AG08396 (cell line): Measurements from ENCODE around the gene CADPS2.

Experiments used
- DNase-seq: peaks from one replicate; pipeline ENCODE4 v3.0.0; 2012; ENCODE audit warnings: low spot score, mixed read lengths

CADPS2 gene

DNA sequence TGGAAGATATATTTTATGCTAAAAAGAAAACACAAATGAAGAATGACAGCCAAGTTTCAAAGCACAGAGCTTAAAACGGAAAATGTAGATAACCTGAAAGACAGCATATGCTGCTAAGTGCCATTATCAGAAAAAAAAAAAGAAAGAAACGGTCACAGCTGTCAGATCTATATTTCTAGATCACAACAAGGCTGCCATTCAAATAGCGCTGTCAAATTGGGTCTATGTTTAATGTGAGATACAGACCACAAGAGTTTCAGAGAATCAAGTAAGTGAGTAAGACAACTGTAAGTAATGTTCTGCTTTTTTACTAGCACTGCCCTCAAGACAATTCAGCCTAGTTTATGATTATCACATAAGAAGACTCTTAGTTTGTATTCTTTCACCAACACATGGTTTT is 117.4 kb downstream of the CADPS2 start:
- DNase-seq: no peak

DNA sequence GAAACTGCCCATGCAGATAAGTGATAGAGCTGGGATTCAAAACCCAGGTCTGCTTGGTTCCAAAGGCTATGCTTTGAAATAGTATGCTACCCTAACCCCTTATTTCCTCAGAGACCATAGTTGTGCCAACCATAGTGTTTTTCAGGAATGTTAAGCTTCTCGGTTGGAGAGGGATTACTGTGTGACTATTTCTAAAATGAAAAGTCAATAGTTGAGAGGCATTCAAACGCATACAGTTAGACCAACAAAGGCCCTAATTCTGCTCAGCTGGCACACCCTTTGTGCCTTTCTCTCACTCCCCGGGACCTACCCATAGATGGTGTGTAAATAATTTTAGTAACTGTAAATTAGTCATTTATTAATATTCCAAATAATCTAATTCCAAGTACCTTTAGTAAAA is 118.9 kb downstream of the CADPS2 start:
- DNase-seq: no peak

- no peak for DNase-seq
Measured at GRCh38 chr7:122766593-122766992, 119.7 kb downstream of the CADPS2 start.

DNA sequence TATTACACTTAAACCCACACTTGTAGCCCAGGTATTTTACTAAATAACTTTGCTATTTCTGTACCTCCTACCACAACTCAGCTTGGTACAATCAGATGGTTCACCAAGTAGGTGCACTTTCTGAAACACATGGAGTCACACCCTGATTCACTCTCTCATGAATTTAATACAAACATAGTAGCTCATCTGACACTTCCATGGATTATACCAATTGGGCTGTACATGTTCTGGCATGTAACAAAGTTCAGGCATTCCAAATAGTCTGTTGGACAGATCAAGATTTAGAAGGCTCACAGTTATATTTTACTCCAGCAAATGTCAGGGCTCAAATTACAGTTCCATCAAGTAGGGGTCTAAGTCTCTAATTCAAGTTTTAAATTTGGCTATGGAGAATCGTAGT is 121.4 kb downstream of the CADPS2 start:
- no peak for DNase-seq

DNA sequence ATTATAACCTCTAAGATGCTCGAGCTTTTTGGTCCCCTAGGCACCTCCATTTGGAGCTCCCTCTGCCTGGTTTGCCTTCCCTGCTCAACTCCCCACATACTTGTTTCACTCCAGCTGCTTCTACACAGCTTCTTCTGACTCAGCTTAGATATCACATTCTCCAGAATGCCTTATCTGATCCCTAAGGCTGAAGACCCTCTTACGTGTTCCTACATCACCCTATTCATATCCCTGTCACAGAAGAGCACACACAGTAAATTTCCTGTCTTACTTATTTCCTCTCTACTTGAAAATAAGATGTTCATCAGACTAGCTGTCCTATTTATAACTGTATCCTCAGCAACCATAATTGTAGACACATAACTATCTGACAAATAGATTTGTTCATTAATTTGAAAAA is 122.2 kb downstream of the CADPS2 start:
- no peak for DNase-seq

- no peak for DNase-seq
Measured at GRCh38 chr7:122762071-122762470, 124.2 kb downstream of the CADPS2 start.

DNA sequence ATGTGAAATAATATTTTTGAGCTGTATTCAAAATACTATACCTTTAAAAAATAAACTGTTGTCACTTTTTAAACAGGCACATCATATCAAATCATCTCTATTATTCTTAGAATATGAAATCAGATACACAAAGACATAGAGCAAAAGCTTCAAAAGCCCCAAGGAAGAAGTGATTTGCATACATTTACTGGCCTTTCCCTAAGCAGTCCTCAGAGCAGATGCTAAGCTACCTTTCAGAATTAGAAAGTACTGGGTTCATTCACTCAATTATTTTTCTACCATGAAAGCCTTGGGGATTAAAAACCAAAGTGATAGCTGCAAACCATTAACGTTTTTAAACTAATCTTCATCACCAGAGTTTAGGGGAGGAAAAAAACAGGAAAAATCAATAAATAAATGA is 127.8 kb downstream of the CADPS2 start:
- DNase-seq: no peak

DNA sequence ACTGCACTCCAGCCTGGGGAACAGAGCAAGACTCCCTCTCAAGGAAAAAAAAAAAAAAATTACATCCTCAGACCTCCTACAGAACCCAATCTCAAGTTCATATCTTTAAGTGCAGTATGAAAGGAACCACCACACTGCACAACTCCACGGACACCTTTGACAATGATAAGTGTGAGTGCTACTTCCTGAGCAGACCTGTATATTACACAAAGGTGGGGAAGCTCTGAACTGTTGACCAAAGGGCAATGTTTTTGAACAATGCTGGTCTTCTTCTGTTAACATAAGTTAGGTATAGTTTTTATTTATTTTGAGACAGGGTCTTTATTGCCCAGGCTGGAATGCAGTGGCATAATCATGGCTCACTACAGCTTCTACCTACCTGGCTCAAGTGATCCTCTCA is 129.4 kb downstream of the CADPS2 start:
- DNase-seq: no peak

DNA sequence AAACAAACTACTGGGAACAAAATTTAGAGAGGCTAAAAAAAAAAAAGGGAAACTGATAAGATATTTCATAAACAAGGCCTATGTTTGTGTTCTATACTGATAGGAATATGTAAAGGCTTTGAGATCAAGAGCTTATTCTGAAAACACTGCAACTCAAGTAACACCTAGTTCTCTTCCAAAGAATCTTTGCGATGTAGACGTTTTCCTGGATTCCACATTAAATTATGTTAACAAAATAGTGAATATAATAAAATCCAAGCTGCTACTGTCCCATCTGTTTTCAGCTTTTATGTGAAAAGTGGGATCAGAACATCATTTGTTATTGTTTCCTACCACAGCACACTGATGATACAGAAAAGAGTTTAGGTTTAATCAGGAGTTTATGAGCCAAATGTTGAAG is 130.6 kb downstream of the CADPS2 start:
- no peak for DNase-seq

GRCh38 chr7:122752583-122752982 is 133.7 kb downstream of the CADPS2 start:
- DNase-seq: no peak

DNA sequence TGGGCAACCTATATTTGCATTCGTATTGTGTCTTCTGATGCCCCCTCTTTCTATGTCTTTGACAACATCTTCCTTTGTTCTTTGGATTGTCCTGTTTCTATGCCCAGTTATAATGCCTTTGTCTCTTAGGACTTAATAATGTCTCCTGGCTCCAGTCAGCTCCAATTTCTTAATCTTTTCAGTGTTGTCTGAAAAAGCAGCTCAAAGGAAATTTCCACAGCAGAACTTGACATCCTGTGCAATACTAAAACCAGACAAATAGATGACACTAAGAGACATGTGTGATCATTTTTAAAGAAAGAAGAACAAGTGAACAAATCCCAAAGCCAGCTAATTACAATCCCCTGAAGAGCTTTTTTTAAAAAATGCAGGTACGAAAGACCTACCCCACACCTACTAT is 135.9 kb downstream of the CADPS2 start:
- no peak for DNase-seq

GRCh38 chr7:122748195-122748594 is 138.1 kb downstream of the CADPS2 start:
- DNase-seq: no peak

- no peak for DNase-seq
Measured at GRCh38 chr7:122746948-122747347, 139.3 kb downstream of the CADPS2 start.

GRCh38 chr7:122743211-122743610 is 143.0 kb downstream of the CADPS2 start:
- DNase-seq: no peak

DNA sequence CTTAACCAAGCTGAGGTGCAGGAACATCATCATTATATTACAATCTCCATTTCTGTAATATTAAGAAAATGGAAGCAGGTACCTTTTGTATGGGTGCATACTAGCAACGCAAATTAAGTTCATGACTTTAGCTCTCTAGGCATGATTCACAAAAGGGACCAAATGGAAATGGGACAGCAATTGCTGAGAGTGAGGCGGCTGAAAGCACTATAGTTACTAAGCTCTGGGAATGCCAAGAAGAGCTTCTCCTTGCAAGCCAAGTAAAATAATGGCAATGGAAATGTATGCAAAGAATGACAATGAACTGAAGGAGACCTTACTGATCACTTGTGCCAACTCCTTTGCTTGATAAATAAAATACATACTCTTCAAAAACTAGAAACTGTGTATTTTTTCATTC is 147.3 kb downstream of the CADPS2 start:
- no peak for DNase-seq

DNA sequence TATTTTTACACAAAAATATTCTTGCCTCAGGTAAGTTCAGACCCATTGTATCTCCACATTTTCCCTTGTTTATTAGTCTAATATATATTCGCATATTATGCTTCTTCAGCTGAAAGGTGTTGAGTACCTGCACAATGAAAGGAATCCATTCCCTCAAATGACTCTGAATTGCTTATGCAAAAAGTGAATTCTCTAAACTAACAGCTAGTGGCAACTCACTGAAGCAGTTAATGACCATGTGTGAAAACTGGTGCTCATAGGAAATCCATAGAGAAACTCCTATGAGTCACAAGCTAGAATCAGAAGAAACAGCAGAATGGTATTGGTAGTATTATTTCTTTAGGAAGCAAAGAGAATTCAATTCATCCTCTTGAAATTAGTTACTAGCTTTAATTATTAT is 150.1 kb downstream of the CADPS2 start:
- DNase-seq: no peak

DNA sequence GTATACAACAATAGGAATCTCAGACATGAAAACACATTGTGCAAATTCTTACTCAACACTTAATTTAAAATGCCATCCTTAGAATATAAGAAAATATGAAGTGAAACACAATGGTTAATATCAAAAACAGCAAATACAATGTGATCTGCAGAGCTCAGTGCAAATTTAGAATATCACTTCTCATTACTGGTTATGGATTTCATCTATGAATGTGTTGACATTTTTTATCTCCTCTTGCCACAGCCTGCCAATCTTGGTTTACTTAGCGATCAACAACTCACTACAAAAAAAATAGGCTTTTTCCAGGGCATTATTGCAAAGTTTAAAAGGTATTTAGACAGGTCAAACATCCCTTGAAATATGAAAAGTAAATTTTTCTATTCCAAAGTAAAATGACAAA is 158.5 kb downstream of the CADPS2 start:
- no peak for DNase-seq

- DNase-seq: no peak
Measured at GRCh38 chr7:122727354-122727753, 158.9 kb downstream of the CADPS2 start.

DNA sequence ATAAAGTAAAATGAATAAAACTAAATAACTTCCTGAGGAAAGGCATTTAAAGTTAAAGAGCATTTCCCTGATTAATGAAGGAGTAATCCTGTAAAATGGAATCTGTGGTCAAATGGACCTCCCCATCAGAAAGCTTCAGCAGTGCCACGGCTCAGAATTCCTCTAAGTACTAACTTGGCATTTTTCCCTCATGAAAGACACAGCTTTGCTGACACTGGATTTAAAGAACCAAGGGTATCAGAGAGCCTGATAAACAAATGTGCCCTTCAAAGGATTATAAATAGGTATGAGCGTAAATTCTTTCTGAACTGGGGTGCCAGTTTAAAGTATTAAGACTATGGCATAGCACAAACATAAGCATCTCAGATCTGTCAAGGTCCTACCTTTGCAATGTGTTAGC is 159.4 kb downstream of the CADPS2 start:
- no peak for DNase-seq

- no peak for DNase-seq
Measured at GRCh38 chr7:122724366-122724765, 161.9 kb downstream of the CADPS2 start.

DNA sequence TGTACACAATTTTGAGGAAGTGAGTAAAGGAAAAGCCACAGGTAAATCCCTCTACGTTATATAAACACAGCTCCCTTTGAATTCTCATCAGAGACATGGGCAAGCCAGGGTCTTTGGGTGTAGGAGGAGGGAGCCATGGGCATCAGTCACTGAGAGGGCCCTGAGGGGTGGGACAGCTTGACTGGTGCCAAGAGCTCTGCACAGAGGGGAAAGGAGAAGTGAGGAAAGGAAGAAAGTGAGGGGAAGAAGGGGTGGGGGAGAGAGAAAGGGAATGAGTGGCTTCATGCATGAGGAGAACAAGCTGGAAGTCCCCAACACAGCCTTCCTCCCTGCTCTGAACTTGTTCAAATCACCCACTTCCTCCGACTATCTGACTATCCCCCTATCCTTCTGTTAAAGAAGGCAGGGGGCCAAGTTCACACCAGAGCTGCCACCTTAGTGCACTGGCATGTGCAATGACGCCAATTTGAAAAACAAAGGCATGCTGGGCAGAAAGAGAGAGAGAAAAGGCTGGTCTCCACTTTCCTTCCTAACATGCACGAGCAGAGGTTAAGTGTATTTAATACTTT is 167.2 kb downstream of the CADPS2 start:
- no peak for DNase-seq

DNA sequence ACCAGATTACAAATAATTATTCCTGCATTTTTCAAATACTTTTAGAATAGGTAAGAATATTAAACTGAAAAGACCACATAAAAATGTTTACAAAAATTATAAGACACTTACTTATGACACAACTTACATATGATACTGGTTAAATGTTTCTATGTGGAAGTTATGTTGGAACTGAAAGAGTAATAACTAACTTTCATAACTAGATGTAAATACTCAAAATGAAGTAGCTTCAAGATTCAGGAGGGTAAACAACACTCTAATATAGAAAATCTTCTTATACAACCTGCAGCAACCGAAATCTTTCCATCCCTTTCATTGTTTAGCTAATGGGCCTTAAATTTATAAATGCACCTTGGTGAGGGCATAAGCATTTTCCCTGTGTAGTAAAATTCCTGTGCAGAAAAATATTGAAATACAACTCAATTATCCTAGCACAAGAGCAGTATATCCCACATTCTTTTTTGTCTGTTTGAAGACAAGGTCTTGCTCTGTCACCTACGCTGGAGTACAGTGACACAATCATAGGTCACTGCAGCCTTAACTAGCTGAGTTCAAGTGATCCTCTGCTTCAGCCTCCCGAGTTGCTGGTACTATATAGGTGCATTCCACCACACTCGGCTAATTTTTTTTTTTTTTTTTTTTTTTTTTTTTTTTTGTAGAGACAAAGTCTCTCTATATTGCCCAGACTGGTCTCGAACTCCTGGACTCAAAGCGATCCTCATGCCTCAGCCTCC is 168.7 kb downstream of the CADPS2 start:
- DNase-seq: no peak

GRCh38 chr7:122715183-122715582 is 171.1 kb downstream of the CADPS2 start:
- DNase-seq: no peak

DNA sequence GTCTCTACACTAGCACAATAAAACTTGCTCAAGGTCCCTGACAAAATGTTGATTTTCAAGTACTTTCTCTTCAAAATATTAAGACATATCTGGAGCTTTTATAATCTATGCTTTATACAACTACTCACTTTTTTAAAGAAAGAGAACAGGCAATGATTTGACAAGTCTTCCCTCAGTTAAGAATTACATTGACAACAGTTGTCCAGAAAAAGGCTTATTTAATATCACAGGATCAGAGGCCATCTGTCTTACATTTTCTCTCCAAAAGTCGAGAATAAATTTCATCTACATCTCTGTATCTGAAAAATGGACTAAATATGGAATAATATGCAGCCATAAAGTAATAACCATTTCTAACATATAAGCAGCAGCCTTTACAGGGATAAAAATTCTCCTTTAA is 175.3 kb downstream of the CADPS2 start:
- DNase-seq: no peak
